H1 (cell line): Measurements from ENCODE around the gene SAMD14. TPM values are rescaled to one million over a fixed set of nuclear protein-coding genes. Genes with fewer than 3 reads are reported as not detected.
A peak's percentile ranks its signal among the peaks of the same experiment; 100 is the strongest.

Experiments
- CTCF ChIA-PET: fragments of 300-600 bp; sonication (Branson Sonifier 250); formaldehyde crosslinking; loops from one replicate; lab custom pipeline; 2021; ENCODE audit not compliant: partially characterized antibody; lab: Charles Lee
- POLR2A ChIA-PET: fragments of 300-600 bp; sonication (Branson Sonifier 250); formaldehyde crosslinking; loops from one replicate; lab custom pipeline; 2021; ENCODE audit warnings: inconsistent platforms; ENCODE audit not compliant: partially characterized antibody; lab: Charles Lee
- DNase-seq, 2 experiments: peaks; one replicate each; pipeline versions ENCODE4 v3.0.0 to v3.0.0-alpha.2; 2010 to 2022; ENCODE audit warnings: low spot score in 2 of 2, low read depth in 1 of 2, mixed read lengths in 1 of 2
- FAIRE-seq: peaks from 2 replicates; lab custom pipeline; 2011; peaks lifted over from hg19 to GRCh38; lab: Jason Lieb, UNC
- H2AFZ ChIP-seq: 2 replicates; pipeline ENCODE4 v1.8.1; 2012; ENCODE audit warnings: low read length, inconsistent platforms
- H2AK5ac ChIP-seq: 2 replicates; pipeline ENCODE4 v1.6.1; 2013; ENCODE audit warnings: low read depth, low read length
- H2BK120ac ChIP-seq: replicated peaks from 2 replicates; pipeline ENCODE3; 2013; ENCODE audit warnings: low read depth, low read length, inconsistent platforms
- H2BK12ac ChIP-seq: 2 replicates; pipeline ENCODE4 v1.6.1; 2013; ENCODE audit warnings: low read depth, low read length
- H2BK15ac ChIP-seq: 2 replicates; pipeline ENCODE4 v1.6.1; 2013; ENCODE audit warnings: low read length
- H2BK20ac ChIP-seq: 2 replicates; pipeline ENCODE4 v1.6.1; 2013; ENCODE audit warnings: low read length
- H2BK5ac ChIP-seq: 2 replicates; pipeline ENCODE4 v1.6.1; 2013; ENCODE audit warnings: low read depth, low read length
- H3K14ac ChIP-seq: 2 replicates; pipeline ENCODE4 v1.6.1; 2013; ENCODE audit warnings: inconsistent platforms; ENCODE audit not compliant: insufficient read length
- H3K18ac ChIP-seq: 2 replicates; pipeline ENCODE4 v1.6.1; 2013; ENCODE audit warnings: low read length; ENCODE audit errors: extremely low read depth
- H3K23ac ChIP-seq: 2 replicates; pipeline ENCODE4 v1.6.1; 2013; ENCODE audit warnings: inconsistent platforms; ENCODE audit not compliant: insufficient read length
- H3K23me2 ChIP-seq: 2 replicates; pipeline ENCODE4 v1.6.1; 2013; ENCODE audit warnings: low read depth, low read length
- H3K27ac ChIP-seq: 2 replicates; pipeline ENCODE4 v1.6.1; 2011; ENCODE audit warnings: low read depth, low read length, inconsistent platforms
- H3K27me3 ChIP-seq, 4 experiments: replicated peaks in 1 of 4; 1 replicate in 1 of 4; 2 replicates in 3 of 4; pipeline versions ENCODE4 v1.6.1 to v1.8.1; 2011 to 2013; ENCODE audit warnings: low read length in 3 of 4, mild to moderate bottlenecking in 3 of 4, inconsistent platforms in 2 of 4, mixed read lengths in 2 of 4, moderate library complexity in 1 of 4; ENCODE audit not compliant: control insufficient read depth in 3 of 4, insufficient read depth in 3 of 4; ENCODE audit errors: extremely low read depth in 1 of 4
- H3K36me3 ChIP-seq, 4 experiments: 2 replicates each; pipeline versions ENCODE4 v1.6.1 to v1.8.1; 2011 to 2013; ENCODE audit warnings: mild to moderate bottlenecking in 4 of 4, low read length in 3 of 4, moderate library complexity in 2 of 4, control low read depth in 1 of 4, inconsistent platforms in 1 of 4; ENCODE audit not compliant: insufficient read depth in 4 of 4, control insufficient read depth in 2 of 4
- H3K4ac ChIP-seq: replicated peaks from 2 replicates; pipeline ENCODE3; 2013; ENCODE audit warnings: low read length, low read depth, mixed read lengths, inconsistent platforms; ENCODE audit not compliant: insufficient read length
- H3K4me1 ChIP-seq, 4 experiments: replicated peaks in 1 of 4; 1 replicate in 1 of 4; 2 replicates in 3 of 4; pipeline versions ENCODE4 v1.6.1 to v1.8.1; 2011 to 2013; ENCODE audit warnings: low read length in 3 of 4, inconsistent platforms in 2 of 4, mixed read lengths in 1 of 4; ENCODE audit not compliant: insufficient read depth in 4 of 4, control insufficient read depth in 3 of 4
- H3K4me2 ChIP-seq, 2 experiments: 2 replicates each; pipeline versions ENCODE4 v1.6.1 to v1.8.1; 2011 to 2013; ENCODE audit warnings: low read depth in 2 of 2, low read length in 2 of 2, control low read depth in 1 of 2, inconsistent platforms in 1 of 2, mild to moderate bottlenecking in 1 of 2; ENCODE audit not compliant: insufficient read depth in 1 of 2
- H3K4me3 ChIP-seq, 4 experiments: fragments of 200-600, 300-600 bp in 1 of 4; sonication (generic), shearing (Covaris generic), sonication (Bioruptor Twin) in 1 of 4; 2 replicates each; pipeline versions ENCODE4 v1.5.1 to v1.8.1; 2011 to 2016; ENCODE audit warnings: low read length in 4 of 4, low read depth in 3 of 4, control low read depth in 2 of 4, inconsistent platforms in 2 of 4, mild to moderate bottlenecking in 2 of 4, mixed read lengths in 1 of 4, moderate library complexity in 1 of 4; ENCODE audit not compliant: insufficient read depth in 2 of 4; ENCODE audit errors: extremely low read depth in 1 of 4
- H3K56ac ChIP-seq: replicated peaks from 2 replicates; pipeline ENCODE3; 2013; ENCODE audit warnings: low read depth, mild to moderate bottlenecking, mixed read lengths, low read length, inconsistent platforms; ENCODE audit not compliant: insufficient read length
- H3K79me1 ChIP-seq: 2 replicates; pipeline ENCODE4 v1.6.1; 2013; ENCODE audit warnings: low read depth, low read length, control low read depth
- H3K79me2 ChIP-seq, 2 experiments: 2 replicates each; pipeline versions ENCODE4 v1.6.1 to v1.8.1; 2012 to 2013; ENCODE audit warnings: low read length in 2 of 2, mild to moderate bottlenecking in 2 of 2, inconsistent platforms in 1 of 2; ENCODE audit not compliant: insufficient read depth in 2 of 2, control insufficient read depth in 1 of 2
- H3K9ac ChIP-seq, 4 experiments: replicated peaks in 1 of 4; 1 replicate in 1 of 4; 2 replicates in 3 of 4; pipeline versions ENCODE4 v1.6.1 to v1.8.1; 2011 to 2013; ENCODE audit warnings: low read depth in 3 of 4, low read length in 3 of 4, control low read depth in 2 of 4, mild to moderate bottlenecking in 2 of 4, moderate library complexity in 2 of 4, inconsistent platforms in 1 of 4; ENCODE audit errors: extremely low read depth in 1 of 4
- H3K9me3 ChIP-seq, 2 experiments: 2 replicates each; pipeline versions ENCODE4 v1.6.1 to v1.8.1; 2012 to 2013; ENCODE audit warnings: mild to moderate bottlenecking in 2 of 2, moderate library complexity in 2 of 2, control low read depth in 1 of 2, inconsistent platforms in 1 of 2, low read depth in 1 of 2, low read length in 1 of 2, mixed read lengths in 1 of 2; ENCODE audit not compliant: insufficient read depth in 2 of 2
- H4K20me1 ChIP-seq, 2 experiments: replicated peaks in 1 of 2; 2 replicates each; pipeline versions ENCODE3 to v1.8.1; 2011 to 2013; ENCODE audit warnings: inconsistent platforms in 2 of 2, low read length in 2 of 2, mild to moderate bottlenecking in 1 of 2; ENCODE audit not compliant: insufficient read depth in 2 of 2, control insufficient read depth in 1 of 2
- H4K5ac ChIP-seq: 2 replicates; pipeline ENCODE4 v1.6.1; 2013; ENCODE audit warnings: low read length, low read depth, mixed read lengths, inconsistent platforms; ENCODE audit not compliant: insufficient read length
- H4K8ac ChIP-seq: 2 replicates; pipeline ENCODE4 v1.8.0; 2013; ENCODE audit warnings: mild to moderate bottlenecking, moderate library complexity, low read length, inconsistent platforms; ENCODE audit not compliant: insufficient read depth; ENCODE audit errors: extremely low read depth
- H4K91ac ChIP-seq: replicated peaks from 2 replicates; pipeline ENCODE3; 2013; ENCODE audit warnings: low read length, mixed read lengths, inconsistent platforms; ENCODE audit not compliant: insufficient read length
- BACH1 ChIP-seq: IDR thresholded peaks from 2 replicates; pipeline ENCODE4 v1.6.1; 2012; ENCODE audit warnings: low read length, improper control_type of control experiment
- CBX8 ChIP-seq: fragments of 300-800, 300-1000 bp; sonication (generic); IDR thresholded peaks from 2 replicates; pipeline ENCODE4 v1.7.1; 2016; ENCODE audit warnings: low read depth, low read length, borderline replicate concordance
- CEBPB ChIP-seq: IDR thresholded peaks from 2 replicates; pipeline ENCODE4 v1.6.1; 2012; ENCODE audit warnings: low read depth, low read length
- JUND ChIP-seq: IDR thresholded peaks from 2 replicates; pipeline ENCODE4 v1.6.1; 2011; ENCODE audit warnings: mild to moderate bottlenecking, improper control_type of control experiment, low read length
- MAFK ChIP-seq: IDR thresholded peaks from 2 replicates; pipeline ENCODE4 v1.6.1; 2012; ENCODE audit warnings: low read depth, mild to moderate bottlenecking, improper control_type of control experiment, low read length
- POLR2A ChIP-seq, 2 experiments: IDR thresholded peaks; 1 replicate in 1 of 2; 2 replicates in 1 of 2; pipeline ENCODE4 v1.6.1; 2011; ENCODE audit warnings: low read depth in 2 of 2, low read length in 2 of 2, mild to moderate bottlenecking in 2 of 2; ENCODE audit errors: control extremely low read depth in 1 of 2
- POLR2AphosphoS5 ChIP-seq: IDR thresholded peaks from 2 replicates; pipeline ENCODE4 v1.6.1; 2011; ENCODE audit warnings: low read depth, low read length
- RXRA ChIP-seq: IDR thresholded peaks from 2 replicates; pipeline ENCODE4 v1.6.1; 2011; ENCODE audit warnings: low read depth, mild to moderate bottlenecking, low read length, moderate library complexity; ENCODE audit not compliant: insufficient read depth
- SIRT6 ChIP-seq: IDR thresholded peaks from one replicate; pipeline ENCODE4 v1.7.1; 2012; ENCODE audit warnings: low read length, inconsistent platforms
- WGBS, 2 experiments: shearing (Covaris generic) in 1 of 2; methylation state at CpG; one replicate each; pipeline versions ENCODE4 v1.1.6 to v1.1.7; 2013 to 2015; ENCODE audit warnings: low lambda C conversion rate in 2 of 2, mixed read lengths in 2 of 2, inconsistent platforms in 1 of 2, low coverage in 1 of 2, missing lambda C conversion rate in 1 of 2; ENCODE audit not compliant: insufficient replicate concordance in 2 of 2, insufficient coverage in 1 of 2, insufficient read length in 1 of 2; ENCODE audit errors: extremely low coverage in 1 of 2, missing lambda C conversion rate in 1 of 2; 5-methylcytosine and 5-hydroxymethylcytosine counted together
- polyA plus RNA-seq, 7 experiments: library from polyadenylated mRNA; depleted of rRNA in 3 of 7; stranded (reverse) in 5 of 7; unstranded in 2 of 7; fragments of >200 nt in 5 of 7; fragments of 200-250 nt in 2 of 7; gene quantifications; 1 replicate in 5 of 7; 2 replicates in 1 of 7; 4 replicates in 1 of 7; pipeline versions ENCODE4 v1.2.1 to v1.2.3, GENCODE V29; 2011 to 2013; ENCODE audit warnings: missing spikeins in 2 of 7, mixed read lengths in 2 of 7
- total RNA-seq: library from RNA; stranded (reverse); fragmentation: NEBNext Ultra II Directional; extraction: Animal tissue kit (Norgen Biotek cat#: 25700); gene quantifications from 2 replicates; pipeline ENCODE4 v1.2.1, GENCODE V29; 2021

The SAMD14 gene
- total and polyA plus RNA-seq, 2 of the 8 experiments (the other 6 are each of a cell fraction or from before 2014, with no cell fraction given): 5.7 to 5.8 TPM

- H4K8ac ChIP-seq: no peak overlapping the region
- H2BK12ac ChIP-seq: no peak overlapping the region
- no peak overlapping the region for H2BK20ac ChIP-seq
- DNase-seq (no peak), FAIRE-seq (no peak)
- H3K23ac ChIP-seq: no peak overlapping the region
- H3K9ac ChIP-seq: no peak overlapping the region
- peaks cover 0 to 3% (median 0%) of the 10 kb centered on the region in 4 experiments; a peak in 4 of 7 replicates for H3K27me3 ChIP-seq
- H3K27ac ChIP-seq: no peak overlapping the region
- 89% methylated on average over 7 of the region's 7 CpGs; no CpG with 5 or more reads in 1 of the 2 experiments for WGBS, 2 experiments
- no peak overlapping the region for H4K5ac ChIP-seq
- H3K23me2 ChIP-seq: peaks cover 17% of the 10 kb centered on the region
- H2BK5ac ChIP-seq: no peak overlapping the region
- H3K56ac ChIP-seq: no peak overlapping the region
- H2BK120ac ChIP-seq: no peak overlapping the region
- ChIA-PET CTCF (interaction anchor here (0.9 to 15.7 kb wide), 6 partner anchors 10 to 299 kb away, joined by 3 to 412 read pairs (median 6); partner anchors contain the start of gene SGCA), POLR2A (interaction anchor here (1.8 kb wide), 1 partner anchor 14 kb away, joined by 5 read pairs; no protein-coding TSS in a partner anchor)
- no peak overlapping the region for H3K4me3 ChIP-seq
- no peak overlapping the region for H2AK5ac ChIP-seq
- H3K79me1 ChIP-seq: peaks cover 3% of the 10 kb centered on the region
- peaks cover 0 to 4% of the 10 kb centered on the region in 2 experiments; a peak in 1 of 4 replicates for H3K79me2 ChIP-seq
- H3K4ac ChIP-seq: no peak overlapping the region
- no peak overlapping the region for H4K91ac ChIP-seq
- peaks cover 0 to 9% (median 0%) of the 10 kb centered on the region in 4 experiments; a peak in 1 of 8 replicates for H3K36me3 ChIP-seq
- H3K9me3 ChIP-seq: no peaks in the 10 kb centered on the region
- peak overlapping the region; percentile 81; the same call in 1 of the 2 replicates for H2BK15ac ChIP-seq
- no peak overlapping the region for H3K18ac ChIP-seq
- TF ChIP-seq SIRT6 (no peak), CBX8 (no peak), MAFK (no peak), JUND (no peak), POLR2A (IDR thresholded peaks at IDR 0.05; ENCODE audit: control extremely low read depth in 1 of 2, low read depth in 2 of 2, low read length in 2 of 2) (no peak), POLR2AphosphoS5 (no peak), CEBPB (no peak), RXRA (no peak), BACH1 (no peak)
- no peak overlapping the region for H2AFZ ChIP-seq
- H3K4me2 ChIP-seq: no peak overlapping the region
- peaks cover 0 to 24% (median 17%) of the 10 kb centered on the region in 4 experiments; a peak in 6 of 7 replicates for H3K4me1 ChIP-seq
- no peak overlapping the region for H3K14ac ChIP-seq
- no peaks in the 10 kb centered on the region for H4K20me1 ChIP-seq
These were observed 32.5 kb downstream of the SAMD14 start for GRCh38 chr17:50097455-50097854.
